SK-N-SH treated with all-trans-retinoic acid at 6 μM for 48 hours (cell line): Measurements from ENCODE around the gene ATP5PD.

ENCODE experiments used
- ATAC-seq: fragments of 200-7000 bp; cut with Tn5 transposase; 3 replicates; pipeline ENCODE4 v1.9.1; 2020; ENCODE audit warnings: mild to moderate bottlenecking, moderate library complexity
- ARNTL ChIP-seq: fragments of 450-650 bp; formaldehyde crosslinking; IDR thresholded peaks from 2 replicates; pipeline ENCODE4 v1.5.0; 2020; ENCODE audit warnings: low read depth, mild to moderate bottlenecking, moderate library complexity, borderline replicate concordance
- BACH2 ChIP-seq: fragments of 250-450 bp; sonication (Bioruptor Pico); IDR thresholded peaks from 2 replicates; pipeline ENCODE4 v1.9.0; 2021; ENCODE audit warnings: mild to moderate bottlenecking, borderline replicate concordance
- CREB5 ChIP-seq: fragments of 250-450 bp; sonication (Bioruptor Pico); IDR thresholded peaks from 2 replicates; pipeline ENCODE4 v1.5.1; 2020; ENCODE audit warnings: low read depth, mild to moderate bottlenecking, moderate library complexity
- CSDC2 ChIP-seq: fragments of 250-450 bp; sonication (Bioruptor Pico); IDR thresholded peaks from 2 replicates; pipeline ENCODE4 v1.5.0; 2020; ENCODE audit warnings: mild to moderate bottlenecking, moderate library complexity
- CSRNP3 ChIP-seq: fragments of 250-450 bp; sonication (Bioruptor Pico); IDR thresholded peaks from 2 replicates; pipeline ENCODE4 v1.5.1; 2021; ENCODE audit warnings: mild to moderate bottlenecking, moderate library complexity
- GLIS3 ChIP-seq: fragments of 250-450 bp; sonication (Bioruptor Pico); IDR thresholded peaks from 2 replicates; pipeline ENCODE4 v1.5.0; 2020; ENCODE audit warnings: mild to moderate bottlenecking, moderate library complexity
- ISL1 ChIP-seq: fragments of 250-450 bp; sonication (Bioruptor Pico); IDR thresholded peaks from 2 replicates; pipeline ENCODE4 v2.1.2; 2022; ENCODE audit warnings: mild to moderate bottlenecking, moderate library complexity
- OSR1 ChIP-seq: fragments of 250-450 bp; sonication (Bioruptor Pico); IDR thresholded peaks from 2 replicates; pipeline ENCODE4 v1.8.0; 2022; ENCODE audit warnings: moderate library complexity, mild to moderate bottlenecking, inconsistent platforms
- PATZ1 ChIP-seq: fragments of 250-450 bp; sonication (Bioruptor Pico); IDR thresholded peaks from 2 replicates; pipeline ENCODE4 v1.8.0; 2020; ENCODE audit warnings: mild to moderate bottlenecking, moderate library complexity, borderline replicate concordance
- POU6F1 ChIP-seq: fragments of 250-450 bp; sonication (Bioruptor Pico); IDR thresholded peaks from 2 replicates; pipeline ENCODE4 v1.8.0; 2021; ENCODE audit warnings: low read depth, mild to moderate bottlenecking, moderate library complexity, borderline replicate concordance
- PPARA ChIP-seq: fragments of 250-450 bp; sonication (Bioruptor Pico); IDR thresholded peaks from 2 replicates; pipeline ENCODE4 v1.5.0; 2020; ENCODE audit warnings: mild to moderate bottlenecking, borderline replicate concordance
- RARB ChIP-seq: fragments of 250-450 bp; sonication (Bioruptor Pico); IDR thresholded peaks from 2 replicates; pipeline ENCODE4 v1.8.0; 2021; ENCODE audit warnings: mild to moderate bottlenecking, moderate library complexity
- SNAI2 ChIP-seq: fragments of 250-450 bp; sonication (Bioruptor Pico); IDR thresholded peaks from 2 replicates; pipeline ENCODE4 v1.5.0; 2020; ENCODE audit warnings: mild to moderate bottlenecking, moderate library complexity
- TCF4 ChIP-seq: fragments of 250-450 bp; sonication (Bioruptor Pico); IDR thresholded peaks from 2 replicates; pipeline ENCODE4 v1.8.0; 2021; ENCODE audit warnings: mild to moderate bottlenecking, moderate library complexity, borderline replicate concordance
- TOX ChIP-seq: fragments of 250-450 bp; sonication (Bioruptor Pico); IDR thresholded peaks from 2 replicates; pipeline ENCODE4 v1.8.0; 2021; ENCODE audit warnings: mild to moderate bottlenecking, moderate library complexity, borderline replicate concordance
- ZC3H10 ChIP-seq: fragments of 250-450 bp; sonication (Bioruptor Pico); IDR thresholded peaks from 2 replicates; pipeline ENCODE4 v1.5.1; 2021; ENCODE audit warnings: mild to moderate bottlenecking, moderate library complexity
- ZFP30 ChIP-seq: fragments of 450-650 bp; formaldehyde crosslinking; IDR thresholded peaks from 2 replicates; pipeline ENCODE4 v1.5.0; 2022; ENCODE audit warnings: mild to moderate bottlenecking, moderate library complexity
- ZNF565 ChIP-seq: fragments of 450-650 bp; formaldehyde crosslinking; conservative IDR thresholded peaks from 2 replicates; pipeline ENCODE4 v1.5.0; 2020; ENCODE audit warnings: low read depth, mild to moderate bottlenecking, moderate library complexity
- ZNF70 ChIP-seq: fragments of 450-650 bp; formaldehyde crosslinking; IDR thresholded peaks from 2 replicates; pipeline ENCODE4 v1.5.0; 2020; ENCODE audit warnings: mild to moderate bottlenecking, moderate library complexity
- ZNF8 ChIP-seq: fragments of 450-650 bp; formaldehyde crosslinking; IDR thresholded peaks from 2 replicates; pipeline ENCODE4 v1.5.0; 2020; ENCODE audit warnings: mild to moderate bottlenecking, moderate library complexity
- TF ChIP-seq, protein P1 (sequence below): fragments of 250-450 bp; sonication (Bioruptor Pico); IDR thresholded peaks from 2 replicates; pipeline ENCODE4 v1.5.0; 2020; ENCODE audit warnings: mild to moderate bottlenecking, moderate library complexity

The ATP5PD gene

GRCh38 chr17:75063626-75064025 lies 16.9 kb upstream of the ATP5PD start:
- no peak for ATAC-seq
- TF ChIP-seq ZNF565 (CRISPR knock-in tag) = no peak
- TF ChIP-seq, all 23 proteins: peak for 0

GRCh38 chr17:75063201-75063600 lies 16.4 kb upstream of the ATP5PD start:
- TF ChIP-seq GLIS3 = no peak
- TF ChIP-seq ISL1 (CRISPR knock-in tag) = no peak
- TF ChIP-seq BACH2 = no peak
- no peak for TF ChIP-seq ZNF565 (CRISPR knock-in tag)
- TF ChIP-seq SNAI2 (CRISPR knock-in tag) = no peak
- TF ChIP-seq, protein P1, sequence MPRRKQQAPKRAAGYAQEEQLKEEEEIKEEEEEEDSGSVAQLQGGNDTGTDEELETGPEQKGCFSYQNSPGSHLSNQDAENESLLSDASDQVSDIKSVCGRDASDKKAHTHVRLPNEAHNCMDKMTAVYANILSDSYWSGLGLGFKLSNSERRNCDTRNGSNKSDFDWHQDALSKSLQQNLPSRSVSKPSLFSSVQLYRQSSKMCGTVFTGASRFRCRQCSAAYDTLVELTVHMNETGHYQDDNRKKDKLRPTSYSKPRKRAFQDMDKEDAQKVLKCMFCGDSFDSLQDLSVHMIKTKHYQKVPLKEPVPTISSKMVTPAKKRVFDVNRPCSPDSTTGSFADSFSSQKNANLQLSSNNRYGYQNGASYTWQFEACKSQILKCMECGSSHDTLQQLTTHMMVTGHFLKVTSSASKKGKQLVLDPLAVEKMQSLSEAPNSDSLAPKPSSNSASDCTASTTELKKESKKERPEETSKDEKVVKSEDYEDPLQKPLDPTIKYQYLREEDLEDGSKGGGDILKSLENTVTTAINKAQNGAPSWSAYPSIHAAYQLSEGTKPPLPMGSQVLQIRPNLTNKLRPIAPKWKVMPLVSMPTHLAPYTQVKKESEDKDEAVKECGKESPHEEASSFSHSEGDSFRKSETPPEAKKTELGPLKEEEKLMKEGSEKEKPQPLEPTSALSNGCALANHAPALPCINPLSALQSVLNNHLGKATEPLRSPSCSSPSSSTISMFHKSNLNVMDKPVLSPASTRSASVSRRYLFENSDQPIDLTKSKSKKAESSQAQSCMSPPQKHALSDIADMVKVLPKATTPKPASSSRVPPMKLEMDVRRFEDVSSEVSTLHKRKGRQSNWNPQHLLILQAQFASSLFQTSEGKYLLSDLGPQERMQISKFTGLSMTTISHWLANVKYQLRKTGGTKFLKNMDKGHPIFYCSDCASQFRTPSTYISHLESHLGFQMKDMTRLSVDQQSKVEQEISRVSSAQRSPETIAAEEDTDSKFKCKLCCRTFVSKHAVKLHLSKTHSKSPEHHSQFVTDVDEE (CRISPR knock-in tag) = no peak
- TF ChIP-seq RARB (CRISPR knock-in tag) = no peak
- TF ChIP-seq ZC3H10 (CRISPR knock-in tag) = no peak
- TF ChIP-seq ZNF70 (CRISPR knock-in tag) = no peak
- TF ChIP-seq OSR1 (CRISPR knock-in tag) = no peak
- no peak for TF ChIP-seq PPARA
- TF ChIP-seq ZNF8 (CRISPR knock-in tag) = no peak
- no peak for TF ChIP-seq CSDC2 (CRISPR knock-in tag)
- TF ChIP-seq ARNTL (CRISPR knock-in tag) = no peak
- TF ChIP-seq TOX (CRISPR knock-in tag) = no peak
- no peak for TF ChIP-seq CSRNP3 (CRISPR knock-in tag)
- no peak for TF ChIP-seq POU6F1 (CRISPR knock-in tag)
- ATAC-seq = no peak

DNA sequence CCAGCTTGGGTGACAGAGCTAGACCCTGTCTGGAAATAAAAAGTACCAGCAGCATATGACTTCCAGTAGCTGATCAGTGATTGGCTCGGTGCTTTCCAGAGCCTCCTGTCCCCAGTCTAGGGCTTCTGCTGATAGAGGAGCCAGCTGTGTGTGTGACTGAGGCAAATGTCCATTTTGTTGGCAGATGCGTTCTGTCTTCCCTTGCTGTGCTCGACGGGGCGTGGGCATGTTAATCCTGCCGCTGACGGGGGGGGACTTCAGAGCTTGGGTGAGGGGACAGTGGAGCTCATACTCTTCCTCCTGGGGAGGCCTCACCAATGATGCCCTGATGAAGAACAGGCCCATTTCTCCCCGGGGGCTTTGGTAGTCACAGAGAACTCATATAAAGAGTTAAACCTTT lies 14.8 kb upstream of the ATP5PD start:
- no peak for ATAC-seq
- TF ChIP-seq RARB (CRISPR knock-in tag) (no peak), ZNF8 (CRISPR knock-in tag) (no peak)
- TF ChIP-seq, all 23 proteins: peak for 0

- TF ChIP-seq PATZ1 (no peak), ZFP30 (CRISPR knock-in tag) (no peak), ZNF565 (CRISPR knock-in tag) (no peak), ZNF8 (CRISPR knock-in tag) (no peak), OSR1 (CRISPR knock-in tag) (no peak), CREB5 (no peak), SNAI2 (CRISPR knock-in tag) (no peak), ZNF70 (CRISPR knock-in tag) (no peak), ARNTL (CRISPR knock-in tag) (no peak), ZC3H10 (CRISPR knock-in tag) (no peak), POU6F1 (CRISPR knock-in tag) (no peak), RARB (CRISPR knock-in tag) (no peak), ISL1 (CRISPR knock-in tag) (no peak), GLIS3 (no peak), TCF4 (CRISPR knock-in tag) (no peak), BACH2 (no peak), PPARA (no peak)
- TF ChIP-seq, protein P1 (CRISPR knock-in tag) = no peak
- ATAC-seq = no peak
Observed at GRCh38 chr17:75061055-75061438, 14.3 kb upstream of the ATP5PD start.
